K562 (cell line): ENCODE data around the gene SPATA16. TPM values are rescaled to one million over a fixed set of nuclear protein-coding genes. Genes with fewer than 3 reads are reported as not detected.

Experiments
- ATF7 ChIP-seq: fragments of 450-650 bp; IDR thresholded peaks from 2 replicates; pipeline ENCODE4 v1.7.1; 2014; ENCODE audit warnings: mild to moderate bottlenecking, moderate library complexity
- BCOR ChIP-seq: fragments of 450-650 bp; IDR thresholded peaks from 2 replicates; pipeline ENCODE4 v1.6.1; 2016
- ESRRB ChIP-seq: fragments of 250-450 bp; sonication (Bioruptor Pico); IDR thresholded peaks from 2 replicates; pipeline ENCODE4 v1.5.0; 2020; ENCODE audit warnings: mild to moderate bottlenecking, moderate library complexity, borderline replicate concordance
- HMG20B ChIP-seq: fragments of 250-450 bp; sonication (Bioruptor Pico); IDR thresholded peaks from 2 replicates; pipeline ENCODE4 v1.5.0; 2021; ENCODE audit warnings: mild to moderate bottlenecking
- L3MBTL2 ChIP-seq: fragments of 450-650 bp; IDR thresholded peaks from 2 replicates; pipeline ENCODE4 v1.6.1; 2016; ENCODE audit warnings: mild to moderate bottlenecking, moderate library complexity
- NRF1 ChIP-seq, 2 experiments: fragments of 450-650 bp; IDR thresholded peaks in 1 of 2; conservative IDR thresholded peaks in 1 of 2; 2 replicates each; pipeline ENCODE4 v1.6.1; 2014; ENCODE audit warnings: mild to moderate bottlenecking in 2 of 2
- POU5F1 ChIP-seq: fragments of 150-350 bp; IDR thresholded peaks from 2 replicates; pipeline ENCODE4 v1.6.1; 2014; ENCODE audit warnings: borderline replicate concordance, low read length, low read depth, mild to moderate bottlenecking; ENCODE audit not compliant: partially characterized antibody
- SETDB1 ChIP-seq: IDR thresholded peaks from one replicate; pipeline ENCODE4 v1.6.1; 2012; ENCODE audit warnings: low read length, control low read depth, inconsistent platforms
- SOX6 ChIP-seq: fragments of 450-650 bp; IDR thresholded peaks from 2 replicates; pipeline ENCODE4 v1.6.1; 2014; ENCODE audit warnings: mild to moderate bottlenecking
- SRF ChIP-seq, 2 experiments: fragments of 250-450, 450-650 bp in 1 of 2; sonication (Bioruptor Pico) in 1 of 2; sonication (generic) in 1 of 2; formaldehyde crosslinking; IDR thresholded peaks; 2 replicates each; pipeline versions ENCODE4 v1.5.0 to v1.5.1; 2020 to 2022; ENCODE audit warnings: mild to moderate bottlenecking in 1 of 2, missing genetic modification reagents in 1 of 2
- TEAD4 ChIP-seq, 2 experiments: sonication (generic) in 1 of 2; formaldehyde crosslinking in 1 of 2; IDR thresholded peaks; 2 replicates each; pipeline versions ENCODE4 v1.6.1 to v1.8.0; 2012 to 2022; ENCODE audit warnings: borderline replicate concordance in 1 of 2, inconsistent platforms in 1 of 2, low read length in 1 of 2, mild to moderate bottlenecking in 1 of 2, missing genetic modification reagents in 1 of 2
- ZBTB40 ChIP-seq, 2 experiments: fragments of 450-650 bp in 1 of 2; sonication (generic) in 1 of 2; formaldehyde crosslinking in 1 of 2; IDR thresholded peaks; 2 replicates each; pipeline versions ENCODE4 v1.7.1 to v1.9.0; 2016 to 2022; ENCODE audit warnings: inconsistent platforms in 1 of 2, mild to moderate bottlenecking in 1 of 2, missing genetic modification reagents in 1 of 2
- ZNF12 ChIP-seq: sonication (generic); formaldehyde crosslinking; IDR thresholded peaks from 2 replicates; pipeline ENCODE4 v1.4.0; 2020; ENCODE audit warnings: mild to moderate bottlenecking, missing genetic modification reagents
- ZNF175 ChIP-seq: fragments of 200-800 bp; sonication (Bioruptor generic); IDR thresholded peaks from 2 replicates; pipeline ENCODE4 v1.6.1; 2016; ENCODE audit warnings: low read depth, mild to moderate bottlenecking, missing genetic modification characterization, missing compliant biosample characterization
- ZNF592 ChIP-seq: fragments of 450-650 bp; IDR thresholded peaks from 2 replicates; pipeline ENCODE4 v1.6.1; 2017; ENCODE audit warnings: antibody characterized with exemption, mild to moderate bottlenecking
- ZNF764 ChIP-seq: fragments of 250-450 bp; sonication (Bioruptor Pico); IDR thresholded peaks from 2 replicates; pipeline ENCODE4 v1.4.0; 2020; ENCODE audit warnings: low read depth, mild to moderate bottlenecking, moderate library complexity
- polyA plus RNA-seq, 8 experiments: library from polyadenylated mRNA; depleted of rRNA in 4 of 8; stranded (reverse) in 5 of 8; unstranded in 3 of 8; fragments of >200 nt; fragmentation: Nextera tagmentation in 2 of 8; fragmentation: Illumina TruSeq in 1 of 8; extraction: Ambion mirVana in 2 of 8; extraction: Trizol in 1 of 8; gene quantifications; 2 replicates each; pipeline versions ENCODE4 v1.2.1 to v1.2.3, GENCODE V29; 2011 to 2014; ENCODE audit warnings: inconsistent platforms in 1 of 8, missing spikeins in 1 of 8
- total RNA-seq, 7 experiments: library from RNA; depleted of rRNA in 6 of 7; stranded (reverse); fragments of >200 nt in 6 of 7; fragmentation: Illumina TruSeq in 2 of 7; extraction: Trizol in 2 of 7; gene quantifications; 2 replicates each; pipeline versions ENCODE4 v1.2.1 to v1.2.3, GENCODE V29; 2011 to 2021; ENCODE audit warnings: low replicate concordance in 1 of 7

SPATA16 gene
- total and polyA plus RNA-seq, 9 of the 15 experiments (the other 6 are each of a cell fraction or from before 2014, with no cell fraction given) = not detected

- TF ChIP-seq ZNF12 (no peak), SRF (CRISPR knock-in tag; IDR thresholded peaks at IDR 0.05) (no peak), ZNF175 (CRISPR knock-in tag) (no peak), TEAD4 (IDR thresholded peaks at IDR 0.05; ENCODE audit: low read length) (peak; percentile 37; the same call in 1 of the 2 replicates), TEAD4 (CRISPR knock-in tag; IDR thresholded peaks at IDR 0.05; ENCODE audit: borderline replicate concordance) (no peak), SETDB1 (no peak), ZNF764 (CRISPR knock-in tag) (no peak), HMG20B (no peak), ESRRB (CRISPR knock-in tag) (no peak), SOX6 (0 out of 2 replicates have a peak, but pooled peaks have one; percentile 15), ZNF592 (0 out of 2 replicates have a peak, but pooled peaks have one; percentile 24), POU5F1 (no peak), ZBTB40 (IDR thresholded peaks at IDR 0.05) (peak; percentile 72), ZBTB40 (CRISPR knock-in tag; IDR thresholded peaks at IDR 0.05) (no peak), NRF1 (conservative IDR thresholded peaks at IDR 0.05 in 1 of 2, IDR thresholded peaks at IDR 0.05 in 1 of 2) (peak; percentile 30 to 44; a peak in 1 of 4 replicates), L3MBTL2 (peak; percentile 48; the same call in 1 of the 2 replicates), BCOR (no peak), ATF7 (no peak)
Observed at GRCh38 chr3:173025941-173026340, 115.1 kb downstream of the SPATA16 start (continued).
